Activated naive CD4-positive, alpha-beta T cell treated with anti-CD3 and anti-CD28 coated beads, Interleukin-2, amount 10 ng/mL, durations not matched to agents 7 days and 5 days (primary cell): ENCODE data around the gene HOXA3.

Experiments used
- CTCF ChIA-PET: fragments of 350-600 bp; sonication (Branson Sonifier 250); formaldehyde crosslinking; loops from one replicate; lab custom pipeline; 2021; ENCODE audit warnings: antibody characterized with exemption; lab: Charles Lee
- DNase-seq: peaks from one replicate; pipeline ENCODE4 v3.0.0-alpha.2; 2020
- H3K27ac Mint-ChIP-seq: one replicate; pipeline ENCODE4 v1.8.0; 2021; ENCODE audit warnings: mild to moderate bottlenecking, moderate library complexity, mixed read lengths
- H3K27me3 Mint-ChIP-seq: one replicate; pipeline ENCODE4 v1.8.0; 2021; ENCODE audit warnings: mild to moderate bottlenecking, mixed read lengths
- H3K36me3 Mint-ChIP-seq: one replicate; pipeline ENCODE4 v1.8.0; 2021; ENCODE audit warnings: mixed read lengths
- H3K4me1 Mint-ChIP-seq: one replicate; pipeline ENCODE4 v1.8.0; 2021; ENCODE audit warnings: mixed read lengths
- H3K4me3 Mint-ChIP-seq: one replicate; pipeline ENCODE4 v1.8.0; 2021; ENCODE audit warnings: mild to moderate bottlenecking, moderate library complexity, mixed read lengths
- H3K9me3 Mint-ChIP-seq: one replicate; pipeline ENCODE4 v1.8.0; 2021; ENCODE audit warnings: mixed read lengths

HOXA3 gene

GRCh38 chr7:27139334-27140125 lies 12.9 kb downstream of the HOXA3 start:
- peaks cover 62% of the 10 kb centered on the region for H3K27me3 Mint-ChIP-seq
- H3K27ac Mint-ChIP-seq, result no peak overlapping the region
- CTCF ChIA-PET, result no interaction called here
- DNase-seq, result no peak
- peaks cover 8% of the 10 kb centered on the region for H3K4me1 Mint-ChIP-seq
- no peak overlapping the region for H3K4me3 Mint-ChIP-seq
- H3K9me3 Mint-ChIP-seq, result no peaks in the 10 kb centered on the region
- H3K36me3 Mint-ChIP-seq, result no peaks in the 10 kb centered on the region

- Mint-ChIP-seq H3K36me3 (no peaks in the 10 kb centered on the region), H3K27ac (no peak overlapping the region), H3K4me3 (no peak overlapping the region), H3K9me3 (no peaks in the 10 kb centered on the region), H3K27me3 (peaks cover 62% of the 10 kb centered on the region), H3K4me1 (peaks cover 14% of the 10 kb centered on the region)
- CTCF ChIA-PET, result no interaction called here
- no peak for DNase-seq
Observed at GRCh38 chr7:27138985-27139333, 13.4 kb downstream of the HOXA3 start.

- CTCF ChIA-PET, result no interaction called here
- Mint-ChIP-seq H3K4me3 (no peak overlapping the region), H3K27ac (no peak overlapping the region), H3K9me3 (no peaks in the 10 kb centered on the region), H3K27me3 (peaks cover 66% of the 10 kb centered on the region), H3K4me1 (peaks cover 16% of the 10 kb centered on the region), H3K36me3 (no peaks in the 10 kb centered on the region)
- DNase-seq, result no peak
Observed at GRCh38 chr7:27138472-27138871, 13.9 kb downstream of the HOXA3 start.

GRCh38 chr7:27137640-27138315 lies 14.6 kb downstream of the HOXA3 start:
- H3K4me3 Mint-ChIP-seq, result no peak overlapping the region
- CTCF ChIA-PET, result interaction anchor here (0.6 kb wide), 1 partner anchor 1717 kb away, joined by 4 read pairs; no protein-coding TSS in a partner anchor
- H3K9me3 Mint-ChIP-seq, result no peaks in the 10 kb centered on the region
- H3K27ac Mint-ChIP-seq, result no peak overlapping the region
- H3K27me3 Mint-ChIP-seq, result peaks cover 66% of the 10 kb centered on the region
- no peak for DNase-seq
- peaks cover 16% of the 10 kb centered on the region for H3K4me1 Mint-ChIP-seq
- H3K36me3 Mint-ChIP-seq, result no peaks in the 10 kb centered on the region

- Mint-ChIP-seq H3K36me3 (no peaks in the 10 kb centered on the region), H3K4me3 (no peak overlapping the region), H3K27me3 (peaks cover 60% of the 10 kb centered on the region), H3K27ac (peak overlapping the region; percentile 38), H3K4me1 (peaks cover 16% of the 10 kb centered on the region), H3K9me3 (no peaks in the 10 kb centered on the region)
- CTCF ChIA-PET, result interaction anchor here (0.6 to 0.8 kb wide), 2 partner anchors 15 to 499 kb away, joined by 3 to 4 read pairs; no protein-coding TSS in a partner anchor
- DNase-seq, result no peak
Observed at GRCh38 chr7:27134392-27134791, 18.0 kb downstream of the HOXA3 start.

- DNase-seq, result no peak
- H3K9me3 Mint-ChIP-seq, result no peaks in the 10 kb centered on the region
- CTCF ChIA-PET, result no interaction called here
- H3K4me1 Mint-ChIP-seq, result peaks cover 16% of the 10 kb centered on the region
- no peaks in the 10 kb centered on the region for H3K36me3 Mint-ChIP-seq
- peaks cover 62% of the 10 kb centered on the region for H3K27me3 Mint-ChIP-seq
- H3K27ac Mint-ChIP-seq, result no peak overlapping the region
- no peak overlapping the region for H3K4me3 Mint-ChIP-seq
Observed at GRCh38 chr7:27133409-27134231, 18.8 kb downstream of the HOXA3 start.

GRCh38 chr7:27132978-27133377 lies 19.4 kb downstream of the HOXA3 start:
- no peak for DNase-seq
- H3K27ac Mint-ChIP-seq, result no peak overlapping the region
- no peak overlapping the region for H3K4me3 Mint-ChIP-seq
- H3K4me1 Mint-ChIP-seq, result peaks cover 16% of the 10 kb centered on the region
- no peaks in the 10 kb centered on the region for H3K9me3 Mint-ChIP-seq
- CTCF ChIA-PET, result no interaction called here
- H3K36me3 Mint-ChIP-seq, result no peaks in the 10 kb centered on the region
- peaks cover 60% of the 10 kb centered on the region for H3K27me3 Mint-ChIP-seq

GRCh38 chr7:27132214-27132613 lies 20.2 kb downstream of the HOXA3 start:
- H3K4me3 Mint-ChIP-seq, result no peak overlapping the region
- peaks cover 54% of the 10 kb centered on the region for H3K27me3 Mint-ChIP-seq
- no peaks in the 10 kb centered on the region for H3K36me3 Mint-ChIP-seq
- no peak for DNase-seq
- H3K9me3 Mint-ChIP-seq, result no peaks in the 10 kb centered on the region
- H3K4me1 Mint-ChIP-seq, result peaks cover 16% of the 10 kb centered on the region
- no peak overlapping the region for H3K27ac Mint-ChIP-seq
- CTCF ChIA-PET, result no interaction called here

GRCh38 chr7:27131390-27131819 lies 21.0 kb downstream of the HOXA3 start:
- peaks cover 16% of the 10 kb centered on the region for H3K4me1 Mint-ChIP-seq
- H3K4me3 Mint-ChIP-seq, result peak overlapping the region; percentile 43
- no peaks in the 10 kb centered on the region for H3K9me3 Mint-ChIP-seq
- H3K27me3 Mint-ChIP-seq, result peaks cover 50% of the 10 kb centered on the region
- CTCF ChIA-PET, result no interaction called here
- DNase-seq, result no peak
- H3K27ac Mint-ChIP-seq, result no peak overlapping the region
- H3K36me3 Mint-ChIP-seq, result no peaks in the 10 kb centered on the region

- H3K9me3 Mint-ChIP-seq, result no peaks in the 10 kb centered on the region
- no peak within 1 kb of the TSS for H3K27ac Mint-ChIP-seq
- CTCF ChIA-PET, result no interaction called here
- DNase-seq, result peak; percentile 62
- peaks cover 16% of the 10 kb centered on the region for H3K4me1 Mint-ChIP-seq
- peak within 1 kb of the TSS; percentile 43 for H3K4me3 Mint-ChIP-seq
- no peaks in the 10 kb centered on the region for H3K36me3 Mint-ChIP-seq
- H3K27me3 Mint-ChIP-seq, result peaks cover 44% of the 10 kb centered on the region
Observed at GRCh38 chr7:27130540-27131389, 21.6 kb downstream of the HOXA3 start, which contains the start of gene HOXA4. HOXA4 (minus strand) TSS chr7:27130757; CDS start chr7:27130733, 24 bp downstream.

GRCh38 chr7:27129729-27130539 lies 22.4 kb downstream of the HOXA3 start:
- DNase-seq, result no peak
- Mint-ChIP-seq H3K27me3 (peaks cover 44% of the 10 kb centered on the region), H3K4me3 (no peak overlapping the region), H3K27ac (no peak overlapping the region), H3K9me3 (no peaks in the 10 kb centered on the region), H3K4me1 (peaks cover 12% of the 10 kb centered on the region), H3K36me3 (no peaks in the 10 kb centered on the region)
- CTCF ChIA-PET, result interaction anchor here (1.6 kb wide), 1 partner anchor 20 kb away, joined by 4 read pairs; no protein-coding TSS in a partner anchor

GRCh38 chr7:27128776-27129728 lies 23.3 kb downstream of the HOXA3 start:
- CTCF ChIA-PET, result interaction anchor here (1.3 to 1.6 kb wide), 2 partner anchors 9 to 21 kb away, joined by 3 to 4 read pairs; no protein-coding TSS in a partner anchor
- peaks cover 4% of the 10 kb centered on the region for H3K4me1 Mint-ChIP-seq
- H3K9me3 Mint-ChIP-seq, result no peaks in the 10 kb centered on the region
- no peak for DNase-seq
- H3K27me3 Mint-ChIP-seq, result peaks cover 38% of the 10 kb centered on the region
- no peak overlapping the region for H3K27ac Mint-ChIP-seq
- H3K36me3 Mint-ChIP-seq, result no peaks in the 10 kb centered on the region
- H3K4me3 Mint-ChIP-seq, result no peak overlapping the region
